Measurements from ENCODE around the gene RCAN1. TPM values are rescaled to one million over a fixed set of nuclear protein-coding genes. Genes with fewer than 3 reads are reported as not detected.

RCAN1 gene
- polyA plus RNA-seq, 2 of the 4 experiments (the other 2 are of a cell fraction): 10.2 to 11.9 TPM

DNA sequence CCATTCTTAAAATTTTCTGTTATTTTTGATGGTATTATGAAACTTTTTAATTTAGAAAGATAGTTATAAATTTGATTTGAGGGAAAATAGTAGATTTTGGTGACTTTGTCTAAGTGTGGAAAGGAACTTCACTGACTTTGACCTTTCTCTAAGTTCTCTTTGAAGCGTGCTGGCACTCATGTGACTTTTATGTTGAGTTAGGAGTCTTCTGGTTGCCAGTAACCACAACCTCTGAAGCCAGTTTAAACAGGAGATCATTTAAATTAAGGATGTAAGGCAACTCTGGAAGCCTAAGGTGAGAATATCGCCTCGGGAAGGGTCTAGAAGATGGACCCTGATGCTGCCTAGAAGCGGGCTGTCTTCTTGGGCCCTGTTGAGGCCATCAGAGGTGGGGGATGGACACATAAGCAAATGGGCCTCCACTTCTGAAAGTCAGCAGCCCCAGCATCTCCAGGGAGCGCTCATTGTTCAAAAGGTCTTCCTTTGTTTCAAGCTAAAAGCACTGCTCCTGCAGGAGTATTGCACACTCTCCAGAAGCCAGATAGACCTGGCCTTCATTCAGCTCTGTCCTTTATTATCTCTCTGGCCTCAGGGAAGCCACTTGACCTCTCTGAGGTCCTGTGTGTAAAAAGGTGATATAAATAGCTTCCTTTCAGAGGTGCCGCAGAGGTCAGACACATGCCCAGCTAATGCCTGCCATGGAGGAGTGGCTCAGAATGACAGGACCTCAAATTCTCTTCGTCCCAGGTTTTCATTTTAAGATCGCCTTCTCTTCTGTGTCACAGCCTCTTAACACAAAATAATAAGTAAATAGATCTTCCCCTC is 5.1 kb upstream of the RCAN1 start:
- TF ChIP-seq ZNF302 (CRISPR knock-in tag; IDR thresholded peaks at IDR 0.05) (no peak), HOXA7 (CRISPR knock-in tag; IDR thresholded peaks at IDR 0.05) (no peak), EHMT2 (IDR thresholded peaks at IDR 0.05; ENCODE audit: low read depth) (no peak), HDAC2 (IDR thresholded peaks at IDR 0.05) (no peak), RCOR1 (IDR thresholded peaks at IDR 0.05; ENCODE audit: low read depth, low read length) (no peak)
- TF ChIP-seq, protein P1, sequence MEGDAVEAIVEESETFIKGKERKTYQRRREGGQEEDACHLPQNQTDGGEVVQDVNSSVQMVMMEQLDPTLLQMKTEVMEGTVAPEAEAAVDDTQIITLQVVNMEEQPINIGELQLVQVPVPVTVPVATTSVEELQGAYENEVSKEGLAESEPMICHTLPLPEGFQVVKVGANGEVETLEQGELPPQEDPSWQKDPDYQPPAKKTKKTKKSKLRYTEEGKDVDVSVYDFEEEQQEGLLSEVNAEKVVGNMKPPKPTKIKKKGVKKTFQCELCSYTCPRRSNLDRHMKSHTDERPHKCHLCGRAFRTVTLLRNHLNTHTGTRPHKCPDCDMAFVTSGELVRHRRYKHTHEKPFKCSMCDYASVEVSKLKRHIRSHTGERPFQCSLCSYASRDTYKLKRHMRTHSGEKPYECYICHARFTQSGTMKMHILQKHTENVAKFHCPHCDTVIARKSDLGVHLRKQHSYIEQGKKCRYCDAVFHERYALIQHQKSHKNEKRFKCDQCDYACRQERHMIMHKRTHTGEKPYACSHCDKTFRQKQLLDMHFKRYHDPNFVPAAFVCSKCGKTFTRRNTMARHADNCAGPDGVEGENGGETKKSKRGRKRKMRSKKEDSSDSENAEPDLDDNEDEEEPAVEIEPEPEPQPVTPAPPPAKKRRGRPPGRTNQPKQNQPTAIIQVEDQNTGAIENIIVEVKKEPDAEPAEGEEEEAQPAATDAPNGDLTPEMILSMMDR (IDR thresholded peaks at IDR 0.05): no peak
- TF ChIP-seq, protein P2, sequence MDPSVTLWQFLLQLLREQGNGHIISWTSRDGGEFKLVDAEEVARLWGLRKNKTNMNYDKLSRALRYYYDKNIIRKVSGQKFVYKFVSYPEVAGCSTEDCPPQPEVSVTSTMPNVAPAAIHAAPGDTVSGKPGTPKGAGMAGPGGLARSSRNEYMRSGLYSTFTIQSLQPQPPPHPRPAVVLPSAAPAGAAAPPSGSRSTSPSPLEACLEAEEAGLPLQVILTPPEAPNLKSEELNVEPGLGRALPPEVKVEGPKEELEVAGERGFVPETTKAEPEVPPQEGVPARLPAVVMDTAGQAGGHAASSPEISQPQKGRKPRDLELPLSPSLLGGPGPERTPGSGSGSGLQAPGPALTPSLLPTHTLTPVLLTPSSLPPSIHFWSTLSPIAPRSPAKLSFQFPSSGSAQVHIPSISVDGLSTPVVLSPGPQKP (IDR thresholded peaks at IDR 0.05; ENCODE audit: low read depth, low read length): no peak
- POLR2A ChIA-PET: no interaction called here
- FAIRE-seq (no peak), DNase-seq (ENCODE audit: low read depth in 1 of 2, low spot score in 1 of 2) (no peak), ATAC-seq (no peak)
- Histone ChIP-seq H3K27ac (no peak overlapping the region), H3K4me1 (no peaks in the 10 kb centered on the region), H3K4me2 (no peak overlapping the region), H3K9me3 (no peaks in the 10 kb centered on the region), H3K4me3 (no peak overlapping the region)
- 45% methylated on average over 8 of the region's 8 CpGs for WGBS (ENCODE audit: missing lambda C conversion rate)
- CTCF ChIA-PET: interaction anchor here (1.4 kb wide), 1 partner anchor 17 kb away, joined by 4 read pairs; no protein-coding TSS in a partner anchor

DNA sequence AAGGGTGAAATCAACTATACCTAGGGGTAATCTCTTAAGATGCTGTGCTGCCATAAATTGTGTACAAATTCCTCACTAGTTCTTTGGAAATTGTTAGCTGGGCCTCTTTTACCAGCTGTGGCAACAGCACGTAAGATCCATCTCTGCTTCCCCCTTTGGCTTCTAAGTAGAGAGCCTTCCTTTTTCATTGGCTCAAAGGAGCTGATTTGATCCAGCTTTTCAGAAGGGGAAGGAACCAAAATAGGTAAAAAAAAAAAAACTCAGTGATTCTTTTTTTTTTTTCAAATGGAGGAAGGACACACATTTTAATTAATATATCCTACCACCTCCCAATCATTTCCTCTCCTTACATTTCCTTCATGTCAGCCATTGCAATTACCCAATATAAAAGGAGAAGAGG is 4.0 kb upstream of the RCAN1 start:
- Histone ChIP-seq H3K4me2 (no peak overlapping the region), H3K4me1 (peaks cover under 1% of the 10 kb centered on the region; the same call in 1 of the 3 replicates), H3K27ac (no peak overlapping the region), H3K9me3 (no peaks in the 10 kb centered on the region), H3K4me3 (no peak overlapping the region)
- ATAC-seq (no peak), FAIRE-seq (no peak), DNase-seq (ENCODE audit: low read depth in 1 of 2, low spot score in 1 of 2) (no peak)
- no peak for TF ChIP-seq RFX5 (IDR thresholded peaks at IDR 0.05)
- TF ChIP-seq TP53 (CRISPR knock-in tag; IDR thresholded peaks at IDR 0.05): no peak
- TF ChIP-seq RAD21 (conservative IDR thresholded peaks at IDR 0.05 in 1 of 2, IDR thresholded peaks at IDR 0.05 in 1 of 2): no peak
- no peak for TF ChIP-seq SREBF2 (IDR thresholded peaks at IDR 0.05)
- TF ChIP-seq HOXA7 (CRISPR knock-in tag; IDR thresholded peaks at IDR 0.05): no peak
- TF ChIP-seq, protein P2 (IDR thresholded peaks at IDR 0.05; ENCODE audit: low read depth, low read length): no peak
- TF ChIP-seq CHD2 (IDR thresholded peaks at IDR 0.05; ENCODE audit: low read length, partially characterized antibody): no peak
- no peak for TF ChIP-seq MAZ (IDR thresholded peaks at IDR 0.05; ENCODE audit: borderline replicate concordance, low read depth, low read length)
- no peak for TF ChIP-seq POLR2AphosphoS2 (conservative IDR thresholded peaks at IDR 0.05; ENCODE audit: low read length)
- TF ChIP-seq, protein P3, sequence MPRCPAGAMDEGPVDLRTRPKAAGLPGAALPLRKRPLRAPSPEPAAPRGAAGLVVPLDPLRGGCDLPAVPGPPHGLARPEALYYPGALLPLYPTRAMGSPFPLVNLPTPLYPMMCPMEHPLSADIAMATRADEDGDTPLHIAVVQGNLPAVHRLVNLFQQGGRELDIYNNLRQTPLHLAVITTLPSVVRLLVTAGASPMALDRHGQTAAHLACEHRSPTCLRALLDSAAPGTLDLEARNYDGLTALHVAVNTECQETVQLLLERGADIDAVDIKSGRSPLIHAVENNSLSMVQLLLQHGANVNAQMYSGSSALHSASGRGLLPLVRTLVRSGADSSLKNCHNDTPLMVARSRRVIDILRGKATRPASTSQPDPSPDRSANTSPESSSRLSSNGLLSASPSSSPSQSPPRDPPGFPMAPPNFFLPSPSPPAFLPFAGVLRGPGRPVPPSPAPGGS (IDR thresholded peaks at IDR 0.05): no peak
- TF ChIP-seq RARB (CRISPR knock-in tag; IDR thresholded peaks at IDR 0.05): no peak
- TF ChIP-seq, protein P4, sequence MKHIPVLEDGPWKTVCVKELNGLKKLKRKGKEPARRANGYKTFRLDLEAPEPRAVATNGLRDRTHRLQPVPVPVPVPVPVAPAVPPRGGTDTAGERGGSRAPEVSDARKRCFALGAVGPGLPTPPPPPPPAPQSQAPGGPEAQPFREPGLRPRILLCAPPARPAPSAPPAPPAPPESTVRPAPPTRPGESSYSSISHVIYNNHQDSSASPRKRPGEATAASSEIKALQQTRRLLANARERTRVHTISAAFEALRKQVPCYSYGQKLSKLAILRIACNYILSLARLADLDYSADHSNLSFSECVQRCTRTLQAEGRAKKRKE (CRISPR knock-in tag; IDR thresholded peaks at IDR 0.05; ENCODE audit: low read depth): no peak
- no peak for TF ChIP-seq GATA3 (IDR thresholded peaks at IDR 0.05; ENCODE audit: borderline replicate concordance)
- no peak for TF ChIP-seq FOSB (CRISPR knock-in tag; IDR thresholded peaks at IDR 0.05)
- no peak for TF ChIP-seq NFE2L2 (conservative IDR thresholded peaks at IDR 0.05; ENCODE audit: low read length)
- TF ChIP-seq, protein P5, sequence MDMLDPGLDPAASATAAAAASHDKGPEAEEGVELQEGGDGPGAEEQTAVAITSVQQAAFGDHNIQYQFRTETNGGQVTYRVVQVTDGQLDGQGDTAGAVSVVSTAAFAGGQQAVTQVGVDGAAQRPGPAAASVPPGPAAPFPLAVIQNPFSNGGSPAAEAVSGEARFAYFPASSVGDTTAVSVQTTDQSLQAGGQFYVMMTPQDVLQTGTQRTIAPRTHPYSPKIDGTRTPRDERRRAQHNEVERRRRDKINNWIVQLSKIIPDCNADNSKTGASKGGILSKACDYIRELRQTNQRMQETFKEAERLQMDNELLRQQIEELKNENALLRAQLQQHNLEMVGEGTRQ (IDR thresholded peaks at IDR 0.05): no peak
- WGBS (ENCODE audit: missing lambda C conversion rate): 100% methylated on average over 1 of the region's 1 CpG
- CTCF ChIA-PET: interaction anchor here (1.2 kb wide), 2 partner anchors 8 to 17 kb away, joined by 4 to 6 read pairs; no protein-coding TSS in a partner anchor
- POLR2A ChIA-PET: interaction anchor here (0.7 kb wide), 1 partner anchor 16 kb away, joined by 4 read pairs; no protein-coding TSS in a partner anchor
